ENCODE results near the gene NDUFA13.

The NDUFA13 gene

DNA sequence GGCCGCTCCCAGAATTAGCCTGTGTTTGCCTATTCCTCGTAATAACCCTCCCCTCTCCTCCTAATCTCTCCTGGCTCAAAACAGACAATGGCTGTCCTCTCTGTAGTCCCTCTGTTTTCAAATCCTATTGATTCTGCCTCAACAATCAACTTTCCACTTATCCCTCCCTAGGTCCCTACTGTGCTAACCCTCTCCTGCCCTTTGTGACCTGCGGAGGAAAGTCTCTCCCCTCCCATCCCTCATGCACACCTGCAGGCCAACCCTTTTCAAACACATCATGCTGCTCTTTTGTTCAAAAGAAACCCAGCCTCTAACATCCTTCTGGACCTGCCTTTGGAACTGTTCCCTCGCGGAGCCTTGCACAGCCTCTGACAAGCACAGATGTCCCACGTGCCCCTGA, 59.4 kb downstream of the NDUFA13 start:
- DNase-seq (ENCODE audit: low read depth), result no peak
- no peak overlapping the region for H3K4me3 ChIP-seq (ENCODE audit: low read depth, low read length)
- TF ChIP-seq, protein P1, sequence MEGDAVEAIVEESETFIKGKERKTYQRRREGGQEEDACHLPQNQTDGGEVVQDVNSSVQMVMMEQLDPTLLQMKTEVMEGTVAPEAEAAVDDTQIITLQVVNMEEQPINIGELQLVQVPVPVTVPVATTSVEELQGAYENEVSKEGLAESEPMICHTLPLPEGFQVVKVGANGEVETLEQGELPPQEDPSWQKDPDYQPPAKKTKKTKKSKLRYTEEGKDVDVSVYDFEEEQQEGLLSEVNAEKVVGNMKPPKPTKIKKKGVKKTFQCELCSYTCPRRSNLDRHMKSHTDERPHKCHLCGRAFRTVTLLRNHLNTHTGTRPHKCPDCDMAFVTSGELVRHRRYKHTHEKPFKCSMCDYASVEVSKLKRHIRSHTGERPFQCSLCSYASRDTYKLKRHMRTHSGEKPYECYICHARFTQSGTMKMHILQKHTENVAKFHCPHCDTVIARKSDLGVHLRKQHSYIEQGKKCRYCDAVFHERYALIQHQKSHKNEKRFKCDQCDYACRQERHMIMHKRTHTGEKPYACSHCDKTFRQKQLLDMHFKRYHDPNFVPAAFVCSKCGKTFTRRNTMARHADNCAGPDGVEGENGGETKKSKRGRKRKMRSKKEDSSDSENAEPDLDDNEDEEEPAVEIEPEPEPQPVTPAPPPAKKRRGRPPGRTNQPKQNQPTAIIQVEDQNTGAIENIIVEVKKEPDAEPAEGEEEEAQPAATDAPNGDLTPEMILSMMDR (IDR thresholded peaks at IDR 0.05; ENCODE audit: low read depth, low read length, missing control alignments), result no peak
